ENCODE results near the gene GSTO1.

DNA sequence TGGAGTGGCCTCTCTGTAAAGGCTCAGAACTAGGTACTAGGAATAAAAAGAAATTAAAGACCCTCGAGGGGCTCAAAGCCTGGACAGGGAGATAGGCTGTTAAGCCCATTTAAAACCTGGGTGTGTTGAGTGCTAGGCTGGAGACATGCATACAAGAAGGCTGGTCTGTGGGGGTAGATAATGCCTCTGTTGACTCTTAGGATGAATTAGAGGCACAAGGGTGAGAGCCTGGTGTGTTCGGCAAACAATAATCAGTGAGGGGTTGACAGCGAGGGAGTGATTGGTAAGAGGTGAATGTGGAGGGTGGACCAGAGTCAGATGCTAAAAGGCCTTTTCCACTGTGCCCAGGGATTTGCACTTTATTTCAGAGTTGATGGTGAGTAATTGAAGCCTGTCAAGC, 27.0 kb downstream of the GSTO1 start:
- TF ChIP-seq POLR2A (IDR thresholded peaks at IDR 0.05; ENCODE audit: low read length) (no peak), GATA1 (IDR thresholded peaks at IDR 0.05; ENCODE audit: low read depth, low read length) (no peak)
